Large intestine (tissue), 12 donors: Measurements from ENCODE around the gene BEST4. TPM values are rescaled to one million over a fixed set of nuclear protein-coding genes. Genes with fewer than 3 reads are reported as not detected.

Source experiments
- DNase-seq, 2 donors: peaks; one replicate each; pipeline versions ENCODE4 v3.0.0 to v3.0.0-alpha.2; 2013
- H3K27ac ChIP-seq: one replicate; pipeline ENCODE4 v1.5.1; 2013; ENCODE audit warnings: low read length
- H3K27me3 ChIP-seq: 2 replicates; pipeline ENCODE4 v1.6.1; 2013; ENCODE audit warnings: low read length; ENCODE audit not compliant: control insufficient read depth, insufficient read depth
- H3K36me3 ChIP-seq: 2 replicates; pipeline ENCODE4 v1.6.1; 2013; ENCODE audit warnings: low read length; ENCODE audit not compliant: control insufficient read depth, insufficient read depth
- H3K4me1 ChIP-seq: one replicate; pipeline ENCODE4 v1.6.1; 2013; ENCODE audit warnings: low read length; ENCODE audit not compliant: control insufficient read depth, insufficient read depth
- H3K4me3 ChIP-seq: one replicate; pipeline ENCODE4 v1.5.1; 2013; ENCODE audit warnings: low read length
- H3K9me3 ChIP-seq: one replicate; pipeline ENCODE4 v1.6.1; 2013; ENCODE audit warnings: mild to moderate bottlenecking, low read depth, low read length, moderate library complexity; ENCODE audit not compliant: control insufficient read depth
- WGBS: methylation state at CpG from one replicate; pipeline ENCODE4 v1.1.5; 2013; ENCODE audit warnings: low lambda C conversion rate; ENCODE audit not compliant: insufficient coverage; 5-methylcytosine and 5-hydroxymethylcytosine counted together
- long read RNA-seq, 11 donors: transcript quantifications; one replicate each; lab custom pipeline, GENCODE V29; 2026
- polyA plus RNA-seq: library from polyadenylated mRNA; unstranded; fragments of 120-200 nt; gene quantifications from one replicate; pipeline ENCODE4 v1.2.1, GENCODE V29; 2013

The BEST4 gene
- polyA plus RNA-seq = 6.1 TPM
- long read RNA-seq, donor 1 = 0 reads
- long read RNA-seq, donor 2, partial matches to known transcripts = 0 of 1 reads
- long read RNA-seq, donor 2, other reads (novel, unspliced or antisense) = 0 of 1 reads
- long read RNA-seq, donor 3 = 0 reads
- long read RNA-seq, donor 4 = 0 reads
- long read RNA-seq, donor 5 = 0 reads
- long read RNA-seq, donor 6 = 0 reads
- long read RNA-seq, donor 7, partial matches to known transcripts = 0 of 1 reads
- long read RNA-seq, donor 7, other reads (novel, unspliced or antisense) = 0 of 1 reads
- long read RNA-seq, donor 8 = 0 reads
- long read RNA-seq, donor 9 = 0 reads
- long read RNA-seq, donor 10 = 0 reads
- long read RNA-seq, donor 11 = 0 reads

- Histone ChIP-seq H3K4me3 (no peak within 1 kb of the TSS), H3K27ac (no peak within 1 kb of the TSS), H3K9me3 (peaks cover 2% of the 10 kb centered on the region), H3K27me3 (no peaks in the 10 kb centered on the region), H3K36me3 (no peaks in the 10 kb centered on the region), H3K4me1 (peaks cover 29% of the 10 kb centered on the region)
- no peak for DNase-seq
- 100% methylated on average over 1 of the region's 9 CpGs for WGBS
These were observed at the start of gene BEST4 for GRCh38 chr1:44788120-44788860. BEST4 (minus strand) TSS chr1:44788170; CDS start chr1:44787705, 465 bp downstream.

GRCh38 chr1:44835738-44836675 is 48.0 kb upstream of the BEST4 start:
- H3K27ac ChIP-seq = no peak overlapping the region
- no peaks in the 10 kb centered on the region for H3K9me3 ChIP-seq
- no peak overlapping the region for H3K4me3 ChIP-seq
- no peaks in the 10 kb centered on the region for H3K36me3 ChIP-seq
- DNase-seq = peak; percentile 73 to 76
- H3K27me3 ChIP-seq = no peaks in the 10 kb centered on the region
- no CpG with 5 or more reads among the region's 23 CpGs for whole genome bisulfite sequencing
- peaks cover 12% of the 10 kb centered on the region for H3K4me1 ChIP-seq

- Histone ChIP-seq H3K36me3 (no peaks in the 10 kb centered on the region), H3K27ac (no peak overlapping the region), H3K4me1 (peaks cover 18% of the 10 kb centered on the region), H3K9me3 (no peaks in the 10 kb centered on the region), H3K27me3 (no peaks in the 10 kb centered on the region), H3K4me3 (no peak overlapping the region)
- 44% methylated on average over 1 of the region's 7 CpGs for WGBS
- DNase-seq = no peak
These were observed 46.4 kb upstream of the BEST4 start for GRCh38 chr1:44834328-44834727.

- no peak overlapping the region for H3K4me3 ChIP-seq
- H3K27me3 ChIP-seq = no peaks in the 10 kb centered on the region
- peaks cover 22% of the 10 kb centered on the region for H3K4me1 ChIP-seq
- no peaks in the 10 kb centered on the region for H3K36me3 ChIP-seq
- DNase-seq = no peak
- H3K27ac ChIP-seq = no peak overlapping the region
- H3K9me3 ChIP-seq = no peaks in the 10 kb centered on the region
- no CpG with 5 or more reads among the region's 13 CpGs for WGBS
These were observed 44.2 kb upstream of the BEST4 start for GRCh38 chr1:44832056-44832705.

GRCh38 chr1:44831516-44831915 is 43.5 kb upstream of the BEST4 start:
- no CpG with 5 or more reads among the region's 9 CpGs for WGBS
- DNase-seq = peak in 1 of 2 donors; percentile 43
- no peaks in the 10 kb centered on the region for H3K27me3 ChIP-seq
- H3K36me3 ChIP-seq = no peaks in the 10 kb centered on the region
- H3K4me3 ChIP-seq = no peak overlapping the region
- H3K9me3 ChIP-seq = no peaks in the 10 kb centered on the region
- no peak overlapping the region for H3K27ac ChIP-seq
- peaks cover 29% of the 10 kb centered on the region for H3K4me1 ChIP-seq

- no peak overlapping the region for H3K27ac ChIP-seq
- DNase-seq = no peak
These were observed 42.9 kb upstream of the BEST4 start for GRCh38 chr1:44830900-44831304.

GRCh38 chr1:44829506-44830384 is 41.8 kb upstream of the BEST4 start:
- Histone ChIP-seq H3K9me3 (no peaks in the 10 kb centered on the region), H3K4me1 (peaks cover 36% of the 10 kb centered on the region), H3K27me3 (no peaks in the 10 kb centered on the region), H3K36me3 (no peaks in the 10 kb centered on the region), H3K27ac (no peak overlapping the region), H3K4me3 (no peak overlapping the region)
- no CpG with 5 or more reads among the region's 12 CpGs for WGBS
- no peak for DNase-seq

More at GRCh38 chr1:44830900-44831304, 42.9 kb upstream of the BEST4 start:
- H3K36me3 ChIP-seq = no peaks in the 10 kb centered on the region
- no CpG with 5 or more reads among the region's 10 CpGs for WGBS
- no peaks in the 10 kb centered on the region for H3K9me3 ChIP-seq
- no peak overlapping the region for H3K4me3 ChIP-seq
- peaks cover 32% of the 10 kb centered on the region for H3K4me1 ChIP-seq
- no peaks in the 10 kb centered on the region for H3K27me3 ChIP-seq

GRCh38 chr1:44828841-44829440 is 41.0 kb upstream of the BEST4 start:
- no peaks in the 10 kb centered on the region for H3K27me3 ChIP-seq
- peaks cover 36% of the 10 kb centered on the region for H3K4me1 ChIP-seq
- no CpG with 5 or more reads among the region's 15 CpGs for WGBS
- no peak overlapping the region for H3K4me3 ChIP-seq
- H3K9me3 ChIP-seq = no peaks in the 10 kb centered on the region
- H3K27ac ChIP-seq = no peak overlapping the region
- DNase-seq = no peak
- H3K36me3 ChIP-seq = no peaks in the 10 kb centered on the region
